Spleen (tissue), 7 donors: Measurements from ENCODE around the gene CNNM3.

Source experiments
- CTCF ChIP-seq, 11 experiments: fragments of 200-600 bp in 7 of 11; fragments of 450-650 bp in 4 of 11; sonication (generic) in 4 of 11; IDR thresholded peaks in 8 of 11; conservative IDR thresholded peaks in 3 of 11; 1 replicate in 7 of 11; 2 replicates in 4 of 11; pipeline versions ENCODE4 v1.4.0 to v1.8.0; 2016 to 2021; ENCODE audit warnings: antibody characterized with exemption in 11 of 11, inconsistent platforms in 4 of 11, mild to moderate bottlenecking in 1 of 11
- POLR2A ChIP-seq, 3 donors: fragments of 450-650 bp; IDR thresholded peaks; one replicate each; pipeline ENCODE4 v1.5.1; 2017; ENCODE audit warnings: antibody characterized with exemption in 3 of 3, mild to moderate bottlenecking in 1 of 3
- donor health status: DM: no; HTN: no; CAD: no; lungs with moderate emphysema.
- donor health status: DM: no; HTN: no; CAD: no.
- donor health status: DM: no; HTN: no; CAD: no.

GRCh38 chr2:96815326-96816126, 542 bp upstream of the CNNM3 start:
- TF ChIP-seq POLR2A (IDR thresholded peaks at IDR 0.05) (no peak), CTCF (IDR thresholded peaks at IDR 0.05 in 8 of 11, conservative IDR thresholded peaks at IDR 0.05 in 3 of 11) (no peak)
